Neural crest cell (in vitro differentiated cells): Measurements from ENCODE around the gene KISS1R. TPM values are rescaled to one million over a fixed set of nuclear protein-coding genes. Genes with fewer than 3 reads are reported as not detected.

ENCODE experiments used
- DNase-seq: peaks from one replicate; pipeline ENCODE4 v3.0.0; 2021; ENCODE audit warnings: low read depth, mixed read lengths, low spot score
- H3K27ac Mint-ChIP-seq: one replicate; pipeline ENCODE4 v1.8.0; 2021; ENCODE audit warnings: mild to moderate bottlenecking, mixed read lengths; ENCODE audit not compliant: unreplicated experiment
- H3K27me3 Mint-ChIP-seq: 2 replicates; pipeline ENCODE4 v1.8.0; 2021; ENCODE audit warnings: low read depth, mild to moderate bottlenecking, mixed read lengths
- H3K36me3 Mint-ChIP-seq: 2 replicates; pipeline ENCODE4 v1.8.0; 2021; ENCODE audit warnings: low read depth, mild to moderate bottlenecking, mixed read lengths
- H3K4me1 Mint-ChIP-seq: 2 replicates; pipeline ENCODE4 v1.8.0; 2021; ENCODE audit warnings: mixed read lengths
- H3K4me3 Mint-ChIP-seq: one replicate; pipeline ENCODE4 v1.8.0; 2021; ENCODE audit warnings: mild to moderate bottlenecking, mixed read lengths
- H3K9me3 Mint-ChIP-seq: 2 replicates; pipeline ENCODE4 v1.8.0; 2021; ENCODE audit warnings: mixed read lengths
- CTCF ChIP-seq: fragments of 200-600 bp; sonication (generic); conservative IDR thresholded peaks from 2 replicates; pipeline ENCODE4 v1.5.0; 2021; ENCODE audit warnings: antibody characterized with exemption, mild to moderate bottlenecking
- total RNA-seq: library from RNA; stranded (reverse); gene quantifications from 2 replicates; pipeline ENCODE4 v1.2.1, GENCODE V29; 2021

The KISS1R gene
- total RNA-seq, 1 donor from 2014 or later: 2.4 TPM

GRCh38 chr19:966485-967088, 49.5 kb downstream of the KISS1R start:
- Mint-ChIP-seq H3K27ac (no peak overlapping the region), H3K4me1 (peaks cover 5% of the 10 kb centered on the region), H3K4me3 (no peak overlapping the region), H3K9me3 (peaks cover 4% of the 10 kb centered on the region), H3K27me3 (no peaks in the 10 kb centered on the region), H3K36me3 (peaks cover 25% of the 10 kb centered on the region)
- no peak for DNase-seq
- no peak for TF ChIP-seq CTCF

Other genes with a start within 250 kb of the KISS1R start
- gene FSTL3, start 240.9 kb upstream of the KISS1R start, total RNA-seq: 7.7 and 8.9 TPM in 2 replicates
- gene PRSS57, start 221.9 kb upstream of the KISS1R start, total RNA-seq: not detected in 2 replicates
- 45.1 and 52.1 TPM in 2 replicates for gene PALM, start 208.4 kb upstream of the KISS1R start, total RNA-seq
- gene MISP, start 166.2 kb upstream of the KISS1R start, total RNA-seq: 0.14 TPM in 1 of 2 replicates, not detected in the other
- 674 and 701 TPM in 2 replicates for gene PTBP1, start 119.9 kb upstream of the KISS1R start, total RNA-seq
- gene PLPPR3, start 95.4 kb upstream of the KISS1R start, total RNA-seq: 46.3 and 50.9 TPM in 2 replicates
- 0.30 and 0.68 TPM in 2 replicates for gene AZU1, start 89.5 kb upstream of the KISS1R start, total RNA-seq
- not detected in 2 replicates for gene PRTN3, start 76.3 kb upstream of the KISS1R start, total RNA-seq
- gene ELANE, start 65.0 kb upstream of the KISS1R start, total RNA-seq: not detected in 2 replicates
- gene CFD, start 57.7 kb upstream of the KISS1R start, total RNA-seq: not detected in 2 replicates
- gene MED16, start 24.1 kb upstream of the KISS1R start, total RNA-seq: 73.9 and 77.7 TPM in 2 replicates
- not detected in 2 replicates for gene RNU6-9, start 23.8 kb upstream of the KISS1R start, total RNA-seq
- gene R3HDM4, start 4.1 kb upstream of the KISS1R start, total RNA-seq: 47.7 and 50.9 TPM in 2 replicates
- 48.4 and 58.9 TPM in 2 replicates for gene ARID3A, start 8.7 kb downstream of the KISS1R start, total RNA-seq
- 65.2 and 67.4 TPM in 2 replicates for gene WDR18, start 67.0 kb downstream of the KISS1R start, total RNA-seq
- gene GRIN3B, start 83.1 kb downstream of the KISS1R start, total RNA-seq: 0.12 TPM in 1 of 2 replicates, not detected in the other
- 164 and 170 TPM in 2 replicates for gene TMEM259, start 103.8 kb downstream of the KISS1R start, total RNA-seq
- not detected in 2 replicates for gene RNU6-2, start 104.2 kb downstream of the KISS1R start, total RNA-seq
- 140 and 141 TPM in 2 replicates for gene CNN2, start 109.3 kb downstream of the KISS1R start, total RNA-seq
- gene ABCA7, start 122.8 kb downstream of the KISS1R start, total RNA-seq: 12.8 and 16.3 TPM in 2 replicates
- gene ARHGAP45, start 149.8 kb downstream of the KISS1R start, total RNA-seq: 1.6 and 1.7 TPM in 2 replicates
- gene POLR2E, start 178.0 kb downstream of the KISS1R start, total RNA-seq: 256 and 257 TPM in 2 replicates
- gene GPX4, start 186.7 kb downstream of the KISS1R start, total RNA-seq: 300 and 313 TPM in 2 replicates